Spleen (tissue), 13 donors: ENCODE measurements around the gene CARS1. TPM values are rescaled to one million over a fixed set of nuclear protein-coding genes. Genes with fewer than 3 reads are reported as not detected.

ENCODE experiments used
- DNase-seq: peaks from one replicate; pipeline ENCODE4 v3.0.0-alpha.2; 2020
- H3K27ac ChIP-seq, 8 donors: fragments of 200-600 bp; sonication (generic) in 7 of 8; 1 replicate in 4 of 8; 2 replicates in 4 of 8; pipeline versions ENCODE4 v1.5.0 to v1.8.0; 2016 to 2021; ENCODE audit warnings: inconsistent platforms in 4 of 8, mild to moderate bottlenecking in 4 of 8, moderate library complexity in 1 of 8
- H3K27me3 ChIP-seq, 7 donors: fragments of 200-600 bp; sonication (generic) in 6 of 7; replicated peaks in 1 of 7; 1 replicate in 4 of 7; 2 replicates in 3 of 7; pipeline versions ENCODE4 v1.5.0 to v1.8.0; 2016 to 2021; ENCODE audit warnings: inconsistent platforms in 3 of 7, mild to moderate bottlenecking in 1 of 7
- H3K36me3 ChIP-seq, 6 donors: fragments of 200-600 bp; sonication (generic) in 5 of 6; 1 replicate in 4 of 6; 2 replicates in 2 of 6; pipeline versions ENCODE4 v1.5.0 to v1.8.0; 2016 to 2021; ENCODE audit warnings: inconsistent platforms in 2 of 6
- H3K4me1 ChIP-seq, 6 donors: fragments of 200-600 bp; sonication (generic) in 5 of 6; 1 replicate in 3 of 6; 2 replicates in 3 of 6; pipeline versions ENCODE4 v1.5.0 to v1.8.0; 2016 to 2021; ENCODE audit warnings: inconsistent platforms in 3 of 6
- H3K4me3 ChIP-seq, 8 donors: fragments of 200-600 bp; sonication (generic) in 7 of 8; 1 replicate in 4 of 8; 2 replicates in 4 of 8; pipeline versions ENCODE4 v1.5.0 to v1.8.0; 2016 to 2021; ENCODE audit warnings: inconsistent platforms in 4 of 8, mild to moderate bottlenecking in 4 of 8, moderate library complexity in 2 of 8
- H3K9me3 ChIP-seq, 8 donors: fragments of 200-600 bp; sonication (generic) in 7 of 8; 1 replicate in 4 of 8; 2 replicates in 4 of 8; pipeline versions ENCODE4 v1.5.0 to v1.8.0; 2016 to 2021; ENCODE audit warnings: inconsistent platforms in 4 of 8
- CTCF ChIP-seq, 11 experiments: fragments of 200-600 bp in 7 of 11; fragments of 450-650 bp in 4 of 11; sonication (generic) in 4 of 11; IDR thresholded peaks in 8 of 11; conservative IDR thresholded peaks in 3 of 11; 1 replicate in 7 of 11; 2 replicates in 4 of 11; pipeline versions ENCODE4 v1.4.0 to v1.8.0; 2016 to 2021; ENCODE audit warnings: antibody characterized with exemption in 11 of 11, inconsistent platforms in 4 of 11, mild to moderate bottlenecking in 1 of 11
- POLR2A ChIP-seq, 3 donors: fragments of 450-650 bp; IDR thresholded peaks; one replicate each; pipeline ENCODE4 v1.5.1; 2017; ENCODE audit warnings: antibody characterized with exemption in 3 of 3, mild to moderate bottlenecking in 1 of 3
- POLR2AphosphoS5 ChIP-seq, 3 donors: sonication (generic); formaldehyde crosslinking; IDR thresholded peaks; one replicate each; pipeline ENCODE4 v1.5.1; 2017; ENCODE audit warnings: antibody characterized with exemption in 3 of 3
- WGBS, 5 donors: extraction: QIAGEN DNeasy Blood & Tissue Kit in 3 of 5; methylation state at CpG; one replicate each; pipeline versions ENCODE4 v1.1.5 to v1.1.7; 2013 to 2018; 5-methylcytosine and 5-hydroxymethylcytosine counted together
- intact Hi-C: fragments of 100-400 bp; cut with DNase I; formaldehyde crosslinking; loops from one replicate; pipeline ENCODE4 v1.15.0; 2023; ENCODE audit warnings: low total_unique reads
- long read RNA-seq, 2 donors: transcript quantifications; one replicate each; lab custom pipeline, GENCODE V29; 2026
- polyA plus RNA-seq, 3 donors: library from polyadenylated mRNA; stranded (reverse); fragments of 200-250 nt; gene quantifications; one replicate each; pipeline ENCODE4 v1.2.1, GENCODE V29; 2013
- total RNA-seq, 7 donors: library from RNA; depleted of rRNA in 3 of 7; stranded (reverse); fragments of >200 nt in 3 of 7; fragmentation: NEBNext Ultra II Directional in 4 of 7; extraction: Animal tissue kit (Norgen Biotek cat#: 25700) in 4 of 7; gene quantifications; one replicate each; pipeline versions ENCODE4 v1.1.0 to v1.2.1, GENCODE V29; 2016 to 2021
- donor health status: healthy with polysubstance abuse.
- donor health status: DM: no; HTN: no; CAD: no; lungs with moderate emphysema.
- donor health status: DM: no; HTN: no; CAD: no.
- donor health status: Bipolar disorder and iron deficiency.
- donor health status: healthy.
- donor health status: DM: no; HTN: no; CAD: no.
- donor health status: DM: yes; HTN: yes; CAD: no.

CARS1 gene
- total RNA-seq (10 to 100 TPM; 32.7 to 64.9 (median 39.0) TPM), polyA plus RNA-seq (10 to 100 TPM; 18.6 to 27.5 (median 24.0) TPM)
- long read RNA-seq, donor 1, partial matches to known transcripts = 0 of 4 reads
- long read RNA-seq, donor 1, other reads (novel, unspliced or antisense) = 0 of 4 reads
- long read RNA-seq, donor 2, partial matches to known transcripts = 0 of 2 reads
- long read RNA-seq, donor 2, other reads (novel, unspliced or antisense) = 0 of 2 reads

DNA sequence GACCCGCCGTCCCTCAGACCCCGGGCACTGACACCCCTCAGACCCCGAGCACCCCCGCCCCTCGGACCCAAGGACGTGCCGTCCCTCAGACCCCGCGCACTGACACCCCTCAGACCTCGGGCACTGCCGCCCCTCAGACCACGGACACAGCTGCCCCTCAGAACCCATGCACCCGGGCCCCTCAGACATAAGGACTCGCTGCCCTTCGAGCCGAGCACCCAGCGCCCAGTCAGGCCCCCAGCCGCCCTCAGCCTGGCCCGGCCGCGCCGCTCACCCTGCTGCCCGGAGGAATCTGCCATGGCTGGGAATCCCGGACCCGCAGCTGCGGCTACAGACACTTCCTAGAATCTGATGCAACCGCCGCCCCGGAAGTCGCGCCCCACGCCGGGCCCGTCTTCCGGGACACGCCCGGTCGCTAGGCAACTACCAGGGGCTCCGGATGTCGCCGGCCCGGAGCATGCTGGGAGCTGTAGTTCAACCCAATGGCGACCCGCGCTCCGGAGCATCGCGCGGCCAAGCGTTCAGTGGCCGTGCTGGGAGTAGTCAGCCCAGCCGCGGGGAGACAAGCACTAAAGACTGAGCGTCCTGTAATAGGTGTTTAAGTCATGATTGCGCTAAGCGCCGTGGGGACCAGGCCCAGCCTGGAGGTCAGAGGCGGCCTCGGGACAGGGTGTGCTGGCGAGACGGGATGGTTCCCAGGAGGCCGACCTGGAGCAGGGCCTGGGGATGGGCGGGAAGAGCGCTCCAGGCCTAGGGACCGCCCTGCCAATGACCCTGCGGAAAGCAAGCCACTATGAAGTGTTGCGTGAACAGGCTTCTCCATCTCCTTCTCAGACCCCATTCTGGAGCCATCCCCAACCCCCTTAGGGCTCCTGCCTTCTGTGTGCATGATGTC lies at the start of gene CARS1:
Gene CARS1 (minus strand): TSS at position 355 of the 895 bp plus-strand sequence. CDS start 56 bp downstream, at position 299.
- TF ChIP-seq CTCF (IDR thresholded peaks at IDR 0.05 in 8 of 11, conservative IDR thresholded peaks at IDR 0.05 in 3 of 11) (peak in 1 of 11 experiments; percentile 9), POLR2AphosphoS5 (IDR thresholded peaks at IDR 0.05) (peak; percentile 85 to 96 (median 88)), POLR2A (IDR thresholded peaks at IDR 0.05) (peak in 1 of 3 donors; percentile 42)
- H3K9me3 ChIP-seq = no peaks in the 10 kb centered on the region
- intact Hi-C loops = no loop called here
- peak within 1 kb of the TSS in 7 of 8 donors; percentile 37 to 95 (median 82) for H3K27ac ChIP-seq
- peak; percentile 99 for DNase-seq
- H3K27me3 ChIP-seq = no peaks in the 10 kb centered on the region
- 4 to 10% (median 5%) methylated on average over 54 to 68 of the region's 68 CpGs for WGBS, 5 donors
- peaks cover 10 to 53% (median 36%) of the 10 kb centered on the region in 6 donors for H3K4me1 ChIP-seq
- H3K36me3 ChIP-seq = peaks cover 0 to 25% (median 4%) of the 10 kb centered on the region in 6 donors
- peak within 1 kb of the TSS; percentile 57 to 94 (median 82) for H3K4me3 ChIP-seq

DNA sequence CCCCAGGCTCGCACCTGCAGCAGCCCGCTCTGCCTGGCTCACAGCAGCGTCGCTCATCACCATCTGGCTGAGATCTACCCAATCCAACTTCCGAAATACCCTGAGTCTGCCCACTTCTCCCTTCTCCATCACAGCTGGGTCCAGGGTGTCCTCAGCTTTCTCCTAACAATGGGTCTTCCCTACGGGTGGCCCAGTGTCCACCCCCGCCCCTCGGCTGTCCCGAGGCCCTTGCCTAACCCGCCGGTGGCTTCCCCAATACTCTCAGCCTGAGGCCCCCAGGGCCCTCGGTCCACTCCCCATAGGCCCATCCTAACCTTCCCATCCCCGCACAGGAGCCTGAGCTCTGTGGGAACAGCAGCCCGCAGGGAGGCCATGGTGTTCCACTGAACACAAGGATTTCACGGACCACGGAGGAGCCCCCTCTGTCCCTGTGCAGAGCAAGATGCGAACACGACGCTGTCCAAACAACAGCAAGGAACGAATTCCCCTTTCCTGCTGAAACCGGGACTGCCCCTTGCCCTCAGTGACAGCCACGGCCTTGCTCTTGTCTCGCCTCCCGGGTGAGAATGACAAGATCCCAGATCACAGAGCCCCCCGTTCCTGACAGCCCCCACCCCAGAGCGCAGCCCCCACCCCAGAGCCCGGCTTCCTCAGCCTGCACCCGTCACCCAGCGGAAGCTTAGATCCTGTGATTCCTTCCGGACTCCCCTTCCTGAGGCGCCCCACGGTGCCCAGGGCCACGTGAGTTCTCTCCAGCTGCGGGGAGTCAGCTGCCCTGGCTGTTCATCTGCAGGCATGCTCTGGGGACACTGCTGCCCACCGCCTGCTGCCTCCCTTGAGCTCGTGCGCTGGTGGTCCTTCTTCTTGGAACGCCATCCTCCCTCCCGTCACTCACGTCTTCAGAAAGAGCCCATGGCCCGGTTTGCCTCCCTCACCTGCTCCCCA lies 48.8 kb upstream of the CARS1 start:
- no peak overlapping the region for H3K4me3 ChIP-seq
- H3K27ac ChIP-seq = no peak overlapping the region
- no peaks in the 10 kb centered on the region for H3K27me3 ChIP-seq
- intact Hi-C loops = no loop called here
- WGBS, 5 donors = 86 to 91% (median 89%) methylated on average over 35 to 41 of the region's 41 CpGs
- peaks cover 0 to 87% (median 14%) of the 10 kb centered on the region in 6 donors for H3K36me3 ChIP-seq
- TF ChIP-seq CTCF (IDR thresholded peaks at IDR 0.05 in 8 of 11, conservative IDR thresholded peaks at IDR 0.05 in 3 of 11) = no peak
- H3K9me3 ChIP-seq = no peaks in the 10 kb centered on the region
- DNase-seq = no peak
- H3K4me1 ChIP-seq = peaks cover 0 to 24% (median 0%) of the 10 kb centered on the region in 6 donors

DNA sequence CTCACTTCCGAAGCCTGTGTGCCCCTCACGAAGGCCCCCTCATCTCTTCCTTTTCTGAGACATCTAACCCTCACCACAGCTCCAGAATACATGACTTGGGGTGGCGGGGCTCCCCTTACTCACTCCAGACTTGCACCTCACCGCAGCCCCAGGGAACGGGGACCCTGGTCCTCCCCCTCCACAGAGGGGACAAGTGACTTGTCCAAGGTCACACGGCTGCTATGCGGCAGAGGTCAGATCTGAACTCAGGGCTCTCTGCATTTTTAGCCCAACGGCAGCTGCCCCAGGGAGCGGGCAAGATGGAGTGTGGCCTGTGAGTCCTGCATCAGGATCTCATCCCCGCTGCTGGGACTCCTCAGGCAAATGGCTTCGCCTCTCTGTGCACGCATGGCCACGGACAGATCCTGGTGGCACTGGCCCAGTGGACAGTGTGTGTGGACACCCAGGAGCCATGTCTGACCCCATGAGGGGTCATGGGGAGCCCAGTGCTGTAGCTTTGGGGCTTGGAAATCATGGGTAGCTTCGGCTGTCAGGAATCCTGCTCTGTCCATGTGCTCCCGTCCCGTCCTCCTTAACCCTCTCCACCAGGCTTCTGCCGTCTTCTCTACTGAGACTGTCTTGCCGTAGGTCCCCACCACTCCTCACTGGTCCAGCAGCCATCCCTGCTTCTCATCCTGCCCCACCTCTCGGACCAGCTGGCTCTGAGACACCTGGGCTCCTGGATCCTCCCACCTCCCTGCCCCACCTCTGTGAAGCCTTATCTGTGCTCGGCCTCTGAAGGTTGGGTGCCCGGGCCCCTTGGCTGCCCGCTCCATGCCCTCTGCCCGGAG lies 48.0 kb upstream of the CARS1 start:
- H3K4me3 ChIP-seq = no peak overlapping the region
- H3K36me3 ChIP-seq = peaks cover 0 to 94% (median 15%) of the 10 kb centered on the region in 6 donors
- H3K9me3 ChIP-seq = no peaks in the 10 kb centered on the region
- peaks cover 0 to 24% (median 0%) of the 10 kb centered on the region in 6 donors for H3K4me1 ChIP-seq
- H3K27me3 ChIP-seq = no peaks in the 10 kb centered on the region
- TF ChIP-seq CTCF (IDR thresholded peaks at IDR 0.05 in 8 of 11, conservative IDR thresholded peaks at IDR 0.05 in 3 of 11) (no peak), POLR2AphosphoS5 (IDR thresholded peaks at IDR 0.05) (peak in 1 of 3 donors; percentile 15)
- intact Hi-C loops = no loop called here
- no peak overlapping the region for H3K27ac ChIP-seq
- WGBS, 5 donors = 93 to 97% (median 96%) methylated on average over 22 to 23 of the region's 23 CpGs
- DNase-seq = no peak
